GM19324 (cell line): ENCODE results near the gene APPL2.

ENCODE experiments used
- ATAC-seq: cut with Tn5 transposase; IDR thresholded peaks from one replicate; pipeline ENCODE4 v1.9.1; 2021; ENCODE audit warnings: mild to moderate bottlenecking, moderate library complexity; ENCODE audit not compliant: unreplicated experiment, low FRiP score

Gene APPL2

DNA sequence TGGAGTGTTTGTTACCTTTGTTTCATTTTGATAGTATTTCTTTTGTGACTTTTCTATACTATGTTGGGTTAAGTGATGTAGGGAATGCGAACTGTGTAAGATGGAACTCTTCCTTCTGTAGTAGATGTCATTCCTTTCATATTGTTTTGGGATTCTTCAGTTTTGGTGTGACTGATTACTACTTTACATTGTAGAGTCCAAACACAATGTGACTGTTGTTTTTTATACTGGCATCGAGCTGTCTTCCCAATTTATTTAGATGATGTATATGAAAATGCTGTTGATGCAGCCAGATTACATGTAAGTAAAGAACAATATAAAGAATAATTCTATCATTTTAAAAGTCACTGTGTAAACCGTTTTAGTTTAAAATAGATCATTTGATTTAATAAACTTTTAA lies 93.7 kb downstream of the APPL2 start:
- no peak for ATAC-seq

DNA sequence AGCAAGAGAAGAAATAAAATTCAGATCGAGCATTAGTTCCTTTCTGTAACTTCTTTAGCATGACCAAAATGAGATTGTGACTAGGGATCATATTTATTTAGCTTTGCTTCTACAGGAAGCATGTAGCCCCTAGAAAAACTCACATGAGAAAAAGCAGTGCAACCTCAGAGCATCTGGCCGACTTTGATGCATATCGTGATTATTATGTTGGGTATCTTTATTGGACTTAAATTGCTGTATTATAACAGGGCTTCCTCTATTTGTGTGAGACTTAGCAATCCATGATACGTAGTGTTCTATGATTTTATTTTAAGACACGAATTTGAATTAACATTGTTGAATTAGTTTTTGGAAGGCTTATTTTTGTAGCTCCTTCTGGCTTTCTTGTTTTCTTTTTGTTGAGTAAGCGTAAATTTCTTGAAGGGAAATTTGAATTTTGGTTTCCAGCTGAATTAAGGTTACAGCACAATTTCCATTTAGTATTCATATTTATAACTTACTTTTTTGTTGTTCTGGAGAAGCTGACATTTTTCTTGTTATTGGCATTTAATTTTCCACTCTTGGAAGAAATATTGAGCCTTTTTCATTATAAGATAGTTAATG lies 94.6 kb downstream of the APPL2 start:
- no peak for ATAC-seq

DNA sequence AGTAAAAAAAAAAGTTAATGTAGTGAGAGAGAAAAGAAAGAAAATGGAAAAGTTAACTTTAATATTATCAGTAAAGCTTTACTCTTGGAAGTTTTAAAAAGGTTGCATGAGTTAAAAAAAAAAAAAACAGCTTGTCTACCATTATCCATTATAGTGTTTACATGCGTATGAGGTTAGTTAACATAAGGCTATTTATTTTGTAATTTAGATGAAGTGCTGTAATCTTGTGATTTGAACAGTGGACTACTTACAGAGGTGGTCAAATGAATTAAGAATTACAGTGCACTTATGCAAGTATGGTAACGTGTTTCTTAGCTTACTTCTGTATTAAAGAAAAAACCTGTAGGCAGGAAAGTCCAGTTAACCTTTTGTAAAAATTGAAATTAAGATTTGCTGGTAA lies 97.7 kb downstream of the APPL2 start:
- no peak for ATAC-seq
